Activated CD4-positive, alpha-beta T cell treated with anti-CD3 and anti-CD28 coated beads, Interleukin-2, amount 50 U/mL, for 48 hours (primary cell): ENCODE measurements around the gene PODNL1.
"Not testable (repeated sequence)": the region's sequence is repeated elsewhere in the genome, so short reads cannot be mapped to it uniquely, and the experiment has no call there.

ENCODE experiments used
- DNase-seq, 2 experiments: peaks; one replicate each; pipeline ENCODE4 v3.0.0-alpha.2; 2020

PODNL1 gene

GRCh38 chr19:13923194-13923987 lies 14.8 kb downstream of the PODNL1 start:
- DNase-seq = no peak

GRCh38 chr19:13922118-13922517 lies 16.1 kb downstream of the PODNL1 start:
- DNase-seq = not testable (repeated sequence)

GRCh38 chr19:13920940-13921747 lies 17.1 kb downstream of the PODNL1 start:
- peak; percentile 15 to 33 for DNase-seq

- DNase-seq = no peak
Measured at GRCh38 chr19:13920524-13920923, 17.7 kb downstream of the PODNL1 start.

- DNase-seq = peak in 1 of 2 experiments; percentile 13
Measured at GRCh38 chr19:13918726-13919411, 19.3 kb downstream of the PODNL1 start.

- DNase-seq = no peak
Measured at GRCh38 chr19:13917888-13918406, 20.3 kb downstream of the PODNL1 start.

DNA sequence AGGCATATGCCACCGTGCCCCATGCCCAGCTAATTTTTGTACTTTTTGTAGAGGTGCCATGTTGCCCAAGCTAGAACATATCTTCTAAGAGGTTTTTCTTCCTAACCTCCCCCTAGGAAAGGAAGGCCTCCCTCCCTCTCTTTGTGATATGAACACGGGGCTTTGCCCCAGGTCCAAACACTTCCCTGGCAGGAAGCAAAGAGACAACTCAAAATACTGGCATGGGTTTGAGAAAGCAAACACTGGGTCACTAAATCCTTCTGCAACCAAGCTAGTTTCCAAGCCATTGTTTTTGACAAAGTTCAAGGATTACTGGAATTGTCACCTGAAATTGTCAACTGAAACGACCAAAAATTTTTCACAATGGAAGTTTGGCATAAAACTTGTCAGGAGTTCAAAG lies 23.4 kb downstream of the PODNL1 start:
- no peak for DNase-seq

GRCh38 chr19:13913352-13913751 lies 24.9 kb downstream of the PODNL1 start:
- no peak for DNase-seq

- no peak for DNase-seq
Measured at GRCh38 chr19:13909430-13909829, 28.8 kb downstream of the PODNL1 start.

DNA sequence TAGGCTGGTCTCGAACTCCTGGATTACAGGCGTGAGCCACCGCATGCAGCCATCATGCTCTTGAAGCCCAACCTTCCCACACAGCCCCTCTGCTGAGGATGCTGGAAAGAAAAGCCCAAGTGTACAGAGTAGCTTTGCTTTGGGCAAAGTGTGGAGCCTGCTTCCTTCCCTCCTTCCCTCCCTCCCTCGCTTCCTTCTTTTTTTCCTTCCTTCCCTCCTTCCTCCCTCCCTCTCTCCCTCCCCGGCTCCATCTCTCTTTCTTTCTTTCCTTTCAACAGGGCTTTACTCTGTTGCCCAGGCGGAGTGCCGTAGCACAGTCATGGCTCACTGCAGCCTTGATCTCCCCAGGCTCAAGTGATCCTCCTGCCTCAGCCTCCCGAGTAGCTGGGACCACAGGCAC lies 29.5 kb downstream of the PODNL1 start:
- DNase-seq = no peak

- no peak for DNase-seq
Measured at GRCh38 chr19:13906910-13907309, 31.3 kb downstream of the PODNL1 start.

DNA sequence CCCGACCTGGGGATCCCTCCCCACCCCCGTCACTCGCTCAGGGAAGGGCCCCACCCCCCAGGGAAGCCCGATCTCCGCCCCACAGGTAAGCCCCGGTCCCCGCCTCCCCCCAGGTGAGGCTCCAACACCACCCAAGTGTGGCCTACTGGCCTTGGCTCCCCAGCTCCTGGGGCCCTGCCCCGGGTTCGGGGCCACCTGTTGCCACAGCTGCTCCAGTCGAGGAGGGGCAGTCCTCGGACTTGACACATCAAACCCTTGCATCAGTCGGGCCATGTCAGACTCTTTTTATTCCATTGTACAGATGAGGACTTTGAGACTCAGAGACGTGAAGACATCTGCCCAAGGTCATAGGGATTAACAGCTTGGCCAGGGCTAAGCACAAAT lies 31.7 kb downstream of the PODNL1 start:
- DNase-seq = peak; percentile 21 to 41

DNA sequence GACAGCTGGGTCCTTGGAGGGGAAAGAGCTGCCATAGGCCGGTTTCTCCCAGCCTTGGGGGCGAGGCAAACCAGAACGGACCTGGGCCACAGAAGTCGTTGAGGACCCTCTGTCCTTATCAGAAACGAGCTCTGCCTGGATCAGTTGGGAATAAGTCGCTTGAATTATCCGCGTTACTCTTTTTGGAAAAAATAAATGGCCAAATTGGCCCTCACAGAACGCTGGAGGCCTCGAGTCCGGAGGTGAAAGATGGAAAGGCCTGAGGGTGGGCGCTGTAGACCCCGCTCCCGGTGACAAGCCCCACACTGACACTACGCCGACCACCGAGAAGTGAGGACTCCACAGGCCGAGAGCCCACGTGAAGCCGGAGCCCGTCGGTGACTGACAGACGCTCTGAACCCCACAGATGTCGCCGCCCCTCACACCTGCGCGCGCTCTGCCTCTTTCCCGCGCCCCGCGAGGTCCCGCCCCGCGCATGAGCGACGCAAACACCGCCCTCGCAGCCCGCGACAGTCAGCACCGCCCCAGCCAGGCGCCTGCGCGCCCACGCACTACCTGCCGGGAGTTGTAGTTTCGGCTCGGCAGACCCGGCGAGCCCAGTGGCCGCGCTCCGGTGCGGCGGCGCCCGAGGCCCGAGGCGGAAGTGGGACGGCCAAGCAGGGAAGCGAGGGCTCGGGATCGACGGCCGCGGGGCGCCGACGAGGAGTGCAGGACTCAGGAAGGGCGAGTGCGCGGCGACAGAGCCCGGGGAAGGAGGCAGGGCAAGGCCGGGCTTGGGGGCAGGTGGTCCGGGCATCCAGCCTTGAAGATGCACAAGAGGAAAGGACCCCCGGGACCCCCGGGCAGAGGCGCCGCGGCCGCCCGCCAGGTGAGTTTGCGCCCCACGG lies 32.3 kb downstream of the PODNL1 start, which contains the start of the genes BRME1 and CC2D1A:
Gene BRME1 (minus strand): TSS at position 484 of the 887 bp plus-strand sequence. CDS start 1,225 bp downstream, outside the sequence.
Gene CC2D1A (plus strand): TSS at position 568 of the 887 bp plus-strand sequence. CDS start 241 bp downstream, at position 809.
- peak; percentile 96 to 97 for DNase-seq

GRCh38 chr19:13902993-13903555 lies 35.1 kb downstream of the PODNL1 start:
- peak; percentile 32 to 49 for DNase-seq

- DNase-seq = no peak
Measured at GRCh38 chr19:13899912-13900584, 38.2 kb downstream of the PODNL1 start.

DNA sequence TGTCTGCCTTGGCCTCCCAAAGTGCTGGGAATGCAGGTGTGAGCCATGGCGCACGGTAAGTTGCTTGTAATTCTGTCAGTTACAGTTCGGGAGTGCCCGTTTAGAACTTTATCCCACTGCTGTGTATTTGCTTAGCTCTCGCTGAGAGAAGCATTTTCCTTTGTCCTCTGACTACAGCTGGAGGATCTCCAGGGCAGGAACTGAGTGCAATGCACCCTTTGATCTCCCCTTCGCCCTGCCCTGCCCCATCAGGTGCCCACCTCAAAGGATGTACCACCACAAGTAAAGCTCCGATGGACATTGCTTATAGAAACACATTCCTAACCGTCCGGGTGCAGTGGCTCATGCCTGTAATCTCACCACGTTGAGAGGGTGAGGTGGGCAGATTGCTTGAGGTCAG lies 38.8 kb downstream of the PODNL1 start:
- DNase-seq = no peak

DNA sequence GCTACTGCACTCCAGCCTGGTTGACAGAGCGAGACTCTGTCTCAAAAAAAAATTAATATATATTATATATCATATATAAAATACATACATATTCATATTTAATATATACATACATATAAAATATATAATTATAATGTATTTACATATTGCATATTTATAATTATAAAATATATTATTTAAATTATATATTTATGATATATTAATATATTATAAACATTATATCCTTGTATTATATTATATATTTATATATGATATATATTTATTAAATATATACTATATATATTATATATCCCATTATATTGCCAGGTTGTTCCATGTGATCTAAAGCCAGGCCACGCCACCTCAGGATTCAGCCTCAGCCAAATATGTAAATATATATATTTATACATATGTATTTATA lies 42.0 kb downstream of the PODNL1 start:
- DNase-seq = no peak

DNA sequence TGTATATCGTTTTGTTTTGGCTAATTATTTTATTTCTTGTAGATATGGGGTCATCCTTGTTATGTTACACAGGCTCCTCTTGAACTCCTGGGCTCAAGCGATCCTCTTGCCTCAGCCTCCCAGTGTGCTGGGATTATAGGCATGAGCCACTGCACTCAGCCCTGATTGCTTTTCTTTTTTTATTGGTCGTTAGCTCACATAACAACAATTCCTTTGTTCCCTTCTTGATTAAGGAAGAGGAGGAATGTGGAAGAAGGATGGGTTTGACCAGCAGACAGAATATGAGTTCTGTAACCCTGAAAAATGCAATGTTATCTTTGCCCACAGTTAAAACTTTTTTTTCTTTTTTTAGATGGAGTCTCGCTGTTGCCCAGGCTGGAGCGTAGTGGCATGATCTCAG lies 43.7 kb downstream of the PODNL1 start:
- no peak for DNase-seq

GRCh38 chr19:13892870-13893269 lies 45.3 kb downstream of the PODNL1 start:
- DNase-seq = no peak

GRCh38 chr19:13890136-13890535 lies 48.1 kb downstream of the PODNL1 start:
- no peak for DNase-seq

DNA sequence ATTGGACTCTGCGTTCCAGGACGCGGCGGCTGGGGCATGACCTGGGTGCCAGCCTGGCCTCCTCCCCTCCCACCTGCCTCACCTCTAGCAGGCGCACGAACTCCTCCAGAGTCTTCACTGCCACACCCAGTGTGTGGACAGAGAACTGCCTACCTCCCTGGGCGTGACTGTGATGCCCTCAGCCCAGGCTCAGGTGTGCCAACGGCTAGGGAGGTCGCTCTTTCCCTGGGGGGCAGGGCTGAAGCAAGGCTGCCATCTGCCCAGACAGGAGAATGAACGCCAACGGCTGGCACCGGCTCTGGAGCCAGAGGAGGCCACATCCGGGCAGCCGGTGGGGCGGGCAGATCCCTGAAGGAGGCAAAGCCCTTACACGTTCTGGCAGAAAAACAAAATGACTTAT lies 49.9 kb downstream of the PODNL1 start:
- no peak for DNase-seq
